Natural killer cell treated with Interleukin-12 subunit alpha and Interleukin-12 subunit beta and Interleukin-15 and Interleukin-18, amount 100 ng/mL, for 72 hours (primary cell): ENCODE results near the gene OLFM2. TPM values are rescaled to one million over a fixed set of nuclear protein-coding genes. Genes with fewer than 3 reads are reported as not detected.
A peak's percentile ranks its signal among the peaks of the same experiment; 100 is the strongest.
"Not testable (repeated sequence)": the region's sequence is repeated elsewhere in the genome, so short reads cannot be mapped to it uniquely, and the experiment has no call there.

Experiments
- ATAC-seq, 2 donors: fragments of 150-1000 bp; cut with Tn5 transposase in 1 of 2; sonication (Bioruptor Pico), chemical (Tn5 transposase) in 1 of 2; 2 replicates each; pipeline ENCODE4 v1.10.0; 2021
- DNase-seq: peaks from one replicate; pipeline ENCODE4 v3.0.0; 2022; ENCODE audit warnings: low spot score
- H3K27ac Mint-ChIP-seq, 2 donors: 1 replicate in 1 of 2; 2 replicates in 1 of 2; pipeline ENCODE4 v1.8.0; 2022; ENCODE audit warnings: mixed read lengths in 2 of 2, mild to moderate bottlenecking in 1 of 2, moderate library complexity in 1 of 2
- H3K27me3 Mint-ChIP-seq, 2 donors: 1 replicate in 1 of 2; 2 replicates in 1 of 2; pipeline ENCODE4 v1.8.0; 2022; ENCODE audit warnings: mixed read lengths in 2 of 2
- H3K36me3 Mint-ChIP-seq: one replicate; pipeline ENCODE4 v1.8.0; 2022; ENCODE audit warnings: mixed read lengths
- H3K4me1 Mint-ChIP-seq, 2 donors: 1 replicate in 1 of 2; 2 replicates in 1 of 2; pipeline ENCODE4 v1.8.0; 2022; ENCODE audit warnings: low read depth in 2 of 2, mixed read lengths in 2 of 2, mild to moderate bottlenecking in 1 of 2
- H3K4me3 Mint-ChIP-seq: one replicate; pipeline ENCODE4 v1.8.0; 2022; ENCODE audit warnings: mixed read lengths
- H3K9me3 Mint-ChIP-seq: 2 replicates; pipeline ENCODE4 v1.8.0; 2022; ENCODE audit warnings: mixed read lengths
- total RNA-seq, 2 donors: library from RNA; stranded (reverse); gene quantifications; one replicate each; pipeline ENCODE4 v1.2.3, GENCODE V29; 2022

The OLFM2 gene
- total RNA-seq, 2 donors from 2014 or later, result not detected

- ATAC-seq (no peak), DNase-seq (no peak)
- H3K36me3 Mint-ChIP-seq, result no peaks in the 10 kb centered on the region
- no peaks in the 10 kb centered on the region for H3K9me3 Mint-ChIP-seq
- no peaks in the 10 kb centered on the region for H3K4me1 Mint-ChIP-seq
- H3K4me3 Mint-ChIP-seq, result no peak overlapping the region
- H3K27ac Mint-ChIP-seq, result no peak overlapping the region
- peaks cover 0 to 6% of the 10 kb centered on the region in 2 donors for H3K27me3 Mint-ChIP-seq
Measured at GRCh38 chr19:9956956-9957355, 20.6 kb upstream of the OLFM2 start.

GRCh38 chr19:9953802-9954542, 17.7 kb upstream of the OLFM2 start:
- no peak for ATAC-seq
- Mint-ChIP-seq H3K27ac (no peak overlapping the region), H3K36me3 (no peaks in the 10 kb centered on the region)

GRCh38 chr19:9952276-9952675, 16.0 kb upstream of the OLFM2 start:
- no peaks in the 10 kb centered on the region for H3K4me1 Mint-ChIP-seq
- H3K27ac Mint-ChIP-seq, result no peak overlapping the region
- ATAC-seq, result no peak
- no peak overlapping the region for H3K4me3 Mint-ChIP-seq
- no peaks in the 10 kb centered on the region for H3K36me3 Mint-ChIP-seq
- H3K27me3 Mint-ChIP-seq, result peaks cover 0 to 7% of the 10 kb centered on the region in 2 donors
- no peaks in the 10 kb centered on the region for H3K9me3 Mint-ChIP-seq
- DNase-seq, result no peak

More at GRCh38 chr19:9953802-9954542, 17.7 kb upstream of the OLFM2 start:
- Mint-ChIP-seq H3K9me3 (no peaks in the 10 kb centered on the region), H3K4me3 (no peak overlapping the region), H3K4me1 (no peaks in the 10 kb centered on the region), H3K27me3 (peaks cover 0 to 5% of the 10 kb centered on the region in 2 donors)
- DNase-seq, result no peak

GRCh38 chr19:9947441-9947840, 11.1 kb upstream of the OLFM2 start:
- Mint-ChIP-seq H3K4me1 (no peaks in the 10 kb centered on the region), H3K4me3 (no peak overlapping the region), H3K27me3 (peaks cover 11 to 15% of the 10 kb centered on the region in 2 donors), H3K36me3 (no peaks in the 10 kb centered on the region), H3K9me3 (no peaks in the 10 kb centered on the region), H3K27ac (no peak overlapping the region)
- DNase-seq (no peak), ATAC-seq (no peak)

GRCh38 chr19:9946528-9947125, 10.3 kb upstream of the OLFM2 start:
- ATAC-seq, H3K4me3 Mint-ChIP-seq, H3K4me1 Mint-ChIP-seq, DNase-seq, H3K27ac Mint-ChIP-seq, H3K36me3 Mint-ChIP-seq, H3K9me3 Mint-ChIP-seq: not testable (repeated sequence)
- H3K27me3 Mint-ChIP-seq, result peaks cover 17 to 20% of the 10 kb centered on the region in 2 donors

GRCh38 chr19:9945319-9945966, 9.1 kb upstream of the OLFM2 start:
- DNase-seq (no peak), ATAC-seq (no peak)
- H3K9me3 Mint-ChIP-seq, result peaks cover 3% of the 10 kb centered on the region
- H3K27me3 Mint-ChIP-seq, result peaks cover 15 to 27% of the 10 kb centered on the region in 2 donors
- H3K4me1 Mint-ChIP-seq, result no peaks in the 10 kb centered on the region
- H3K36me3 Mint-ChIP-seq, result no peaks in the 10 kb centered on the region
- no peak overlapping the region for H3K27ac Mint-ChIP-seq
- H3K4me3 Mint-ChIP-seq, result no peak overlapping the region

- H3K4me1 Mint-ChIP-seq, result no peaks in the 10 kb centered on the region
- H3K9me3 Mint-ChIP-seq, result peaks cover 3% of the 10 kb centered on the region
- ATAC-seq (no peak), DNase-seq (no peak)
- H3K27ac Mint-ChIP-seq, result no peak overlapping the region
- H3K4me3 Mint-ChIP-seq, result no peak overlapping the region
- peaks cover 18 to 27% of the 10 kb centered on the region in 2 donors for H3K27me3 Mint-ChIP-seq
- no peaks in the 10 kb centered on the region for H3K36me3 Mint-ChIP-seq
Measured at GRCh38 chr19:9943744-9944143, 7.4 kb upstream of the OLFM2 start.

GRCh38 chr19:9941671-9942070, 5.4 kb upstream of the OLFM2 start:
- ATAC-seq (no peak), DNase-seq (no peak)
- Mint-ChIP-seq H3K27me3 (peaks cover 19 to 38% of the 10 kb centered on the region in 2 donors), H3K4me1 (peaks cover 0 to 5% of the 10 kb centered on the region in 2 donors), H3K9me3 (peaks cover 3% of the 10 kb centered on the region), H3K27ac (no peak overlapping the region), H3K4me3 (no peak overlapping the region), H3K36me3 (no peaks in the 10 kb centered on the region)

- no peaks in the 10 kb centered on the region for H3K36me3 Mint-ChIP-seq
- peaks cover 0 to 6% of the 10 kb centered on the region in 2 donors for H3K4me1 Mint-ChIP-seq
- peaks cover 3% of the 10 kb centered on the region for H3K9me3 Mint-ChIP-seq
- DNase-seq (no peak), ATAC-seq (no peak)
- H3K27ac Mint-ChIP-seq, result no peak overlapping the region
- peaks cover 20 to 38% of the 10 kb centered on the region in 2 donors for H3K27me3 Mint-ChIP-seq
- no peak overlapping the region for H3K4me3 Mint-ChIP-seq
Measured at GRCh38 chr19:9941231-9941630, 4.9 kb upstream of the OLFM2 start.

- peaks cover 20 to 40% of the 10 kb centered on the region in 2 donors for H3K27me3 Mint-ChIP-seq
- DNase-seq (no peak), ATAC-seq (no peak)
- peaks cover 3% of the 10 kb centered on the region for H3K9me3 Mint-ChIP-seq
- no peak overlapping the region for H3K27ac Mint-ChIP-seq
- no peaks in the 10 kb centered on the region for H3K36me3 Mint-ChIP-seq
- no peak overlapping the region for H3K4me3 Mint-ChIP-seq
- peaks cover 0 to 6% of the 10 kb centered on the region in 2 donors for H3K4me1 Mint-ChIP-seq
Measured at GRCh38 chr19:9940778-9941177, 4.5 kb upstream of the OLFM2 start.

- Mint-ChIP-seq H3K27ac (no peak overlapping the region), H3K9me3 (peaks cover 3% of the 10 kb centered on the region), H3K4me3 (no peak overlapping the region), H3K36me3 (no peaks in the 10 kb centered on the region), H3K4me1 (peaks cover 9 to 16% of the 10 kb centered on the region in 2 donors), H3K27me3 (peaks cover 30 to 43% of the 10 kb centered on the region in 2 donors)
- ATAC-seq (no peak), DNase-seq (no peak)
Measured at GRCh38 chr19:9939301-9939913, 3.1 kb upstream of the OLFM2 start.

GRCh38 chr19:9937001-9937411, 691 bp upstream of the OLFM2 start:
- peaks cover 3% of the 10 kb centered on the region for H3K9me3 Mint-ChIP-seq
- peak overlapping the region; percentile 43 for H3K4me3 Mint-ChIP-seq
- no peaks in the 10 kb centered on the region for H3K36me3 Mint-ChIP-seq
- DNase-seq, result no peak
- ATAC-seq, result no peak
- peaks cover 37 to 39% of the 10 kb centered on the region in 2 donors for H3K27me3 Mint-ChIP-seq
- H3K4me1 Mint-ChIP-seq, result peaks cover 10 to 18% of the 10 kb centered on the region in 2 donors
- no peak overlapping the region for H3K27ac Mint-ChIP-seq

GRCh38 chr19:9935506-9936325, 599 bp downstream of the OLFM2 start:
- Mint-ChIP-seq H3K27ac (no peak overlapping the region), H3K4me1 (peaks cover 14 to 21% of the 10 kb centered on the region in 2 donors), H3K4me3 (peak overlapping the region; percentile 33), H3K27me3 (peaks cover 29 to 37% of the 10 kb centered on the region in 2 donors), H3K9me3 (no peaks in the 10 kb centered on the region), H3K36me3 (no peaks in the 10 kb centered on the region)
- no peak for ATAC-seq
- no peak for DNase-seq
